HepG2 (cell line): ENCODE data around the gene CALML6. TPM values are rescaled to one million over a fixed set of nuclear protein-coding genes. Genes with fewer than 3 reads are reported as not detected.

ENCODE experiments used
- CBX5 ChIP-seq: sonication (generic); formaldehyde crosslinking; IDR thresholded peaks from 2 replicates; pipeline ENCODE4 v1.4.0; 2020; ENCODE audit warnings: missing genetic modification reagents, borderline replicate concordance
- FOSL1 ChIP-seq: sonication (generic); formaldehyde crosslinking; IDR thresholded peaks from 2 replicates; pipeline ENCODE4 v1.9.0; 2021; ENCODE audit warnings: missing genetic modification reagents, borderline replicate concordance
- FOSL2 ChIP-seq: sonication (generic); formaldehyde crosslinking; IDR thresholded peaks from 2 replicates; pipeline ENCODE4 v1.4.0; 2020; ENCODE audit warnings: missing genetic modification reagents
- IRF2 ChIP-seq: IDR thresholded peaks from 2 replicates; pipeline ENCODE4 v1.6.1; 2018; ENCODE audit warnings: missing genetic modification reagents, missing compliant biosample characterization
- IRF9 ChIP-seq: sonication (generic); formaldehyde crosslinking; IDR thresholded peaks from 2 replicates; pipeline ENCODE4 v1.8.0; 2022; ENCODE audit warnings: missing genetic modification reagents, mild to moderate bottlenecking, borderline replicate concordance
- PAF1 ChIP-seq: IDR thresholded peaks from 2 replicates; pipeline ENCODE4 v1.6.1; 2016; ENCODE audit warnings: missing genetic modification reagents, missing compliant biosample characterization
- PHF20 ChIP-seq: sonication (generic); formaldehyde crosslinking; IDR thresholded peaks from 2 replicates; pipeline ENCODE4 v1.5.0; 2020; ENCODE audit warnings: mild to moderate bottlenecking, missing genetic modification reagents
- PLRG1 ChIP-seq: fragments of 450-650 bp; conservative IDR thresholded peaks from 2 replicates; pipeline ENCODE4 v1.6.1; 2016
- POLR2AphosphoS2 ChIP-seq: IDR thresholded peaks from 2 replicates; pipeline ENCODE4 v1.6.1; 2011; ENCODE audit warnings: low read depth, low read length, improper control_type of control experiment
- RARG ChIP-seq: sonication (generic); formaldehyde crosslinking; IDR thresholded peaks from 2 replicates; pipeline ENCODE4 v1.4.0; 2020; ENCODE audit warnings: low read depth, mild to moderate bottlenecking, missing genetic modification reagents
- RFXAP ChIP-seq: sonication (generic); formaldehyde crosslinking; IDR thresholded peaks from 2 replicates; pipeline ENCODE4 v1.4.0; 2020; ENCODE audit warnings: missing genetic modification reagents, borderline replicate concordance
- THAP8 ChIP-seq: sonication (generic); formaldehyde crosslinking; IDR thresholded peaks from 2 replicates; pipeline ENCODE4 v1.5.1; 2020; ENCODE audit warnings: missing genetic modification reagents, mild to moderate bottlenecking, borderline replicate concordance
- XRCC5 ChIP-seq: fragments of 200-400 bp; formaldehyde crosslinking; optimal IDR thresholded peaks from 2 replicates; pipeline ENCODE3; 2017; ENCODE audit warnings: mild to moderate bottlenecking, low read length
- ZC3H13 ChIP-seq: sonication (generic); formaldehyde crosslinking; IDR thresholded peaks from 2 replicates; pipeline ENCODE4 v1.8.1; 2023; ENCODE audit warnings: mild to moderate bottlenecking, missing genetic modification reagents, moderate library complexity
- ZNF468 ChIP-seq: sonication (generic); formaldehyde crosslinking; IDR thresholded peaks from 2 replicates; pipeline ENCODE4 v1.8.0; 2022; ENCODE audit warnings: mild to moderate bottlenecking, moderate library complexity, missing genetic modification reagents
- ZNF484 ChIP-seq: sonication (generic); formaldehyde crosslinking; IDR thresholded peaks from 2 replicates; pipeline ENCODE4 v1.5.1; 2020; ENCODE audit warnings: mild to moderate bottlenecking, low read depth, missing genetic modification reagents, borderline replicate concordance
- ZNF558 ChIP-seq: sonication (generic); formaldehyde crosslinking; IDR thresholded peaks from 2 replicates; pipeline ENCODE4 v1.9.0; 2022; ENCODE audit warnings: mild to moderate bottlenecking, missing genetic modification reagents, borderline replicate concordance
- ZNF616 ChIP-seq: sonication (generic); formaldehyde crosslinking; IDR thresholded peaks from 2 replicates; pipeline ENCODE4 v1.5.0; 2020; ENCODE audit warnings: low read depth, mild to moderate bottlenecking, missing genetic modification reagents
- ZNF687 ChIP-seq: sonication (generic); formaldehyde crosslinking; IDR thresholded peaks from 2 replicates; pipeline ENCODE4 v1.5.1; 2020; ENCODE audit warnings: mild to moderate bottlenecking, missing genetic modification reagents, moderate library complexity
- ZNF777 ChIP-seq: sonication (generic); formaldehyde crosslinking; IDR thresholded peaks from 2 replicates; pipeline ENCODE4 v1.4.0; 2020; ENCODE audit warnings: missing genetic modification reagents
- polyA plus RNA-seq, 8 experiments: library from polyadenylated mRNA; depleted of rRNA in 3 of 8; stranded (reverse) in 7 of 8; unstranded in 1 of 8; fragments of >200 nt; fragmentation: Illumina TruSeq in 4 of 8; extraction: Trizol in 4 of 8; gene quantifications; 2 replicates each; pipeline versions ENCODE4 v1.2.1 to v1.2.3, GENCODE V29; 2011 to 2016; ENCODE audit warnings: low read depth in 4 of 8, missing spikeins in 1 of 8, mixed read lengths in 1 of 8; ENCODE audit not compliant: insufficient read depth in 1 of 8
- total RNA-seq, 5 experiments: library from RNA; depleted of rRNA; stranded (reverse); fragments of >200 nt; fragmentation: Illumina TruSeq; extraction: Trizol; gene quantifications; 2 replicates each; pipeline ENCODE4 v1.2.3, GENCODE V29; 2016; ENCODE audit warnings: low read depth in 1 of 5
- TF ChIP-seq, protein P1 (sequence below): sonication (generic); formaldehyde crosslinking; conservative IDR thresholded peaks from 2 replicates; pipeline ENCODE4 v1.8.0; 2022; ENCODE audit warnings: missing genetic modification reagents
- TF ChIP-seq, protein P2 (sequence below): sonication (generic); formaldehyde crosslinking; conservative IDR thresholded peaks from 2 replicates; pipeline ENCODE4 v1.8.0; 2022; ENCODE audit warnings: low read depth, missing genetic modification reagents

CALML6 gene
- total and polyA plus RNA-seq, 2 of the 13 experiments (the other 11 are each of a cell fraction or from before 2014, with no cell fraction given): 0.11 to 0.12 TPM

GRCh38 chr1:1918901-1919303 is 3.8 kb downstream of the CALML6 start, which contains the start of gene TMEM52 (continued):
- TF ChIP-seq ZNF777 (CRISPR knock-in tag): peak; percentile 93
- 0 out of 2 replicates have a peak, but pooled peaks have one; percentile 3 for TF ChIP-seq ZNF558
- no peak for TF ChIP-seq ZNF468 (CRISPR knock-in tag)
- no peak for TF ChIP-seq ZNF616 (CRISPR knock-in tag)
- 0 out of 2 replicates have a peak, but pooled peaks have one; percentile 39 for TF ChIP-seq ZC3H13
- TF ChIP-seq, protein P1, sequence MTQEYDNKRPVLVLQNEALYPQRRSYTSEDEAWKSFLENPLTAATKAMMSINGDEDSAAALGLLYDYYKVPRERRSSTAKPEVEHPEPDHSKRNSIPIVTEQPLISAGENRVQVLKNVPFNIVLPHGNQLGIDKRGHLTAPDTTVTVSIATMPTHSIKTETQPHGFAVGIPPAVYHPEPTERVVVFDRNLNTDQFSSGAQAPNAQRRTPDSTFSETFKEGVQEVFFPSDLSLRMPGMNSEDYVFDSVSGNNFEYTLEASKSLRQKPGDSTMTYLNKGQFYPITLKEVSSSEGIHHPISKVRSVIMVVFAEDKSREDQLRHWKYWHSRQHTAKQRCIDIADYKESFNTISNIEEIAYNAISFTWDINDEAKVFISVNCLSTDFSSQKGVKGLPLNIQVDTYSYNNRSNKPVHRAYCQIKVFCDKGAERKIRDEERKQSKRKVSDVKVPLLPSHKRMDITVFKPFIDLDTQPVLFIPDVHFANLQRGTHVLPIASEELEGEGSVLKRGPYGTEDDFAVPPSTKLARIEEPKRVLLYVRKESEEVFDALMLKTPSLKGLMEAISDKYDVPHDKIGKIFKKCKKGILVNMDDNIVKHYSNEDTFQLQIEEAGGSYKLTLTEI (CRISPR knock-in tag): no peak
- TF ChIP-seq, protein P2, sequence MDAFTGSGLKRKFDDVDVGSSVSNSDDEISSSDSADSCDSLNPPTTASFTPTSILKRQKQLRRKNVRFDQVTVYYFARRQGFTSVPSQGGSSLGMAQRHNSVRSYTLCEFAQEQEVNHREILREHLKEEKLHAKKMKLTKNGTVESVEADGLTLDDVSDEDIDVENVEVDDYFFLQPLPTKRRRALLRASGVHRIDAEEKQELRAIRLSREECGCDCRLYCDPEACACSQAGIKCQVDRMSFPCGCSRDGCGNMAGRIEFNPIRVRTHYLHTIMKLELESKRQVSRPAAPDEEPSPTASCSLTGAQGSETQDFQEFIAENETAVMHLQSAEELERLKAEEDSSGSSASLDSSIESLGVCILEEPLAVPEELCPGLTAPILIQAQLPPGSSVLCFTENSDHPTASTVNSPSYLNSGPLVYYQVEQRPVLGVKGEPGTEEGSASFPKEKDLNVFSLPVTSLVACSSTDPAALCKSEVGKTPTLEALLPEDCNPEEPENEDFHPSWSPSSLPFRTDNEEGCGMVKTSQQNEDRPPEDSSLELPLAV (CRISPR knock-in tag): no peak
- TF ChIP-seq POLR2AphosphoS2: no peak
- TF ChIP-seq FOSL2 (CRISPR knock-in tag): no peak
- no peak for TF ChIP-seq FOSL1
- no peak for TF ChIP-seq ZNF484 (CRISPR knock-in tag)
- TF ChIP-seq RARG: no peak
- no peak for TF ChIP-seq PHF20
- TF ChIP-seq XRCC5: no peak
- no peak for TF ChIP-seq PAF1 (CRISPR knock-in tag)
- peak; percentile 76; the same call in 1 of the 2 replicates for TF ChIP-seq IRF9 (CRISPR knock-in tag)
- no peak for TF ChIP-seq THAP8 (CRISPR knock-in tag)
- TF ChIP-seq IRF2 (CRISPR knock-in tag): no peak
- no peak for TF ChIP-seq CBX5 (CRISPR knock-in tag)
- no peak for TF ChIP-seq RFXAP
- peak; percentile 19; the same call in 1 of the 2 replicates for TF ChIP-seq ZNF687 (CRISPR knock-in tag)
- no peak for TF ChIP-seq PLRG1
